Naive B cell (primary cell): ENCODE measurements around the gene BST2. TPM values are rescaled to one million over a fixed set of nuclear protein-coding genes. Genes with fewer than 3 reads are reported as not detected.

ENCODE experiments used
- ATAC-seq, 2 donors: fragments of 150-1000 bp; cut with Tn5 transposase; 2 replicates each; pipeline ENCODE4 v1.10.0; 2021; ENCODE audit warnings: low read depth in 2 of 2, mild to moderate bottlenecking in 2 of 2, moderate library complexity in 2 of 2
- DNase-seq: peaks from one replicate; pipeline ENCODE4 v3.0.0; 2022
- H3K27ac Mint-ChIP-seq, 6 donors: one replicate each; pipeline ENCODE4 v1.8.0; 2020 to 2022; ENCODE audit warnings: mild to moderate bottlenecking in 6 of 6, mixed read lengths in 6 of 6, moderate library complexity in 5 of 6, inconsistent platforms in 2 of 6
- H3K27me3 Mint-ChIP-seq, 3 donors: one replicate each; pipeline ENCODE4 v1.8.0; 2021 to 2022; ENCODE audit warnings: mixed read lengths in 3 of 3, mild to moderate bottlenecking in 1 of 3
- H3K36me3 Mint-ChIP-seq, 2 donors: one replicate each; pipeline ENCODE4 v1.8.0; 2020 to 2022; ENCODE audit warnings: mixed read lengths in 2 of 2, inconsistent platforms in 1 of 2, mild to moderate bottlenecking in 1 of 2
- H3K4me1 Mint-ChIP-seq, 3 donors: one replicate each; pipeline ENCODE4 v1.8.0; 2020 to 2022; ENCODE audit warnings: mixed read lengths in 3 of 3, inconsistent platforms in 1 of 3, mild to moderate bottlenecking in 1 of 3, moderate library complexity in 1 of 3
- H3K4me3 Mint-ChIP-seq, 8 donors: one replicate each; pipeline ENCODE4 v1.8.0; 2020 to 2022; ENCODE audit warnings: mild to moderate bottlenecking in 8 of 8, mixed read lengths in 8 of 8, moderate library complexity in 8 of 8, inconsistent platforms in 2 of 8
- H3K9me3 Mint-ChIP-seq, 7 donors: one replicate each; pipeline ENCODE4 v1.8.0; 2020 to 2022; ENCODE audit warnings: mixed read lengths in 7 of 7, mild to moderate bottlenecking in 5 of 7, inconsistent platforms in 2 of 7, moderate library complexity in 1 of 7
- polyA plus RNA-seq, 6 donors: library from polyadenylated mRNA; unstranded; fragments of 300-500 nt; fragmentation: Illumina TruSeq; gene quantifications; one replicate each; pipeline ENCODE4 v1.2.3, GENCODE V29; 2021; ENCODE audit warnings: low read depth in 6 of 6

Gene BST2, protein sequence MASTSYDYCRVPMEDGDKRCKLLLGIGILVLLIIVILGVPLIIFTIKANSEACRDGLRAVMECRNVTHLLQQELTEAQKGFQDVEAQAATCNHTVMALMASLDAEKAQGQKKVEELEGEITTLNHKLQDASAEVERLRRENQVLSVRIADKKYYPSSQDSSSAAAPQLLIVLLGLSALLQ
- 100 to 1,000 TPM; 131 to 189 (median 163) TPM for polyA plus RNA-seq

DNA sequence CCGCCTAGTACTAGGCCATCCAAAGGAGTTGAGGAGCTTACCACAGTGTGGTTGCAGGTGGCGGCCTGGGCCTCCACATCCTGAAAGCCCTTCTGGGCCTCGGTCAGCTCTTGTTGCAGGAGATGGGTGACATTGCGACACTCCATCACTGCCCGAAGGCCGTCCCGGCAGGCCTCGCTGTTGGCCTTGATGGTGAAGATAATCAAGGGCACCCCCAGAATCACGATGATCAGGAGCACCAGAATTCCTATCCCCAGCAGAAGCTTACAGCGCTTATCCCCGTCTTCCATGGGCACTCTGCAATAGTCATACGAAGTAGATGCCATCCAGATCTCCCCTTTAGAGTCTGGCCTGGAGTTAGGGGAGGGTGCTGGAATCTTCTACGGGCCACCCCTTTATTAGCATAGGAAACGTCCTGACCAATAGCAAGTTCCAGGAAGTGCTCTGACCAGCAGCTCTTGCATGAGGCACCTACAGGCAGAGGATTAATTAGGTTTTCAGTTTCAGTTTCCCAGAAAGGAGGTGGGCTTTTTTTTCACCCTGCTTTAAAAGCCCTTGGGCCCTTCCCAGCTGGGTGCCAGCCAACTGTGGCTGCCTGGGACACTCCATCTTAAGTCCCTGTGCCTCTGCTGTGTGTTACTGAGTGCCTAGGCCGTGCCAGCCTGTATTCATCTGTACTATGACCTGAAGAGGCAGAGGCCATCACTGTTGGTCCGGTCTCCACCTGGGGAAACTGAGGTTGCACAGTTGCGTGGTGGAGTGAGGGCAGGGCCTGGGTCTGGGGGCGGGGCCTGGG is at the start of gene BST2:
BST2 (minus strand) TSS at position 381 of the 796 bp plus-strand sequence; CDS start at position 326, 55 bp downstream.
- peak within 1 kb of the TSS; percentile 83 to 97 (median 94) for H3K27ac Mint-ChIP-seq
- H3K27me3 Mint-ChIP-seq: no peaks in the 10 kb centered on the region
- DNase-seq: peak; percentile 68
- peak; percentile 92 for ATAC-seq
- peaks cover 37 to 52% (median 39%) of the 10 kb centered on the region in 3 donors for H3K4me1 Mint-ChIP-seq
- peak within 1 kb of the TSS; percentile 85 to 100 (median 96) for H3K4me3 Mint-ChIP-seq
- no peaks in the 10 kb centered on the region for H3K9me3 Mint-ChIP-seq
- H3K36me3 Mint-ChIP-seq: no peaks in the 10 kb centered on the region

DNA sequence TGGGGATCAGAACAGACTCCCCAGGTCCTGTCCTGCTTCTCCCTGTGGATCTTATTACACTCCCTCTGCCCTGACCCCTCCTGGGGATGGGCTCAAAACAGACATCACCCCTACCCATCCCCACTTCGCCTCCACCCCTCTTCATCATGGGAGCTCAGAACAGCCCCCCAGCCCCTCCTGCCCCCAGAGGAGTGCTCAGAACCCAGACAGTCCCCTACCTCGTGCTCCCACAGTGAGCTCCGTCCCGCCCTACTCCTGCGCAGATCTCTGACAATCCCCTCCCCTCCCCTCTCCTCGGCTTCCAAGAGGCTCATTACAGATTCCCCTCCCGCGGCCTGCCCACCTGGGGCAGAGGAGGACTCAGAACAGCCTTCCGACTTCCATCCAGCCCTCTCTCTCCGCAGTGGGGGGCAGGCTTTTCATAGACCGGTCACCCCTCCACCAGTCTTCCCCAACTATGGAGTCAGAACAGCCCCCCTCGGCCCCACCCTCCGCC is 49.2 kb upstream of the BST2 start:
- H3K9me3 Mint-ChIP-seq: peaks cover 0 to 4% (median 0%) of the 10 kb centered on the region in 7 donors
- H3K4me3 Mint-ChIP-seq: no peak overlapping the region
- DNase-seq (no peak), ATAC-seq (no peak)
- no peaks in the 10 kb centered on the region for H3K36me3 Mint-ChIP-seq
- peaks cover 44 to 80% (median 48%) of the 10 kb centered on the region in 3 donors for H3K27me3 Mint-ChIP-seq
- H3K27ac Mint-ChIP-seq: no peak overlapping the region
- peaks cover 10 to 17% (median 15%) of the 10 kb centered on the region in 3 donors for H3K4me1 Mint-ChIP-seq

DNA sequence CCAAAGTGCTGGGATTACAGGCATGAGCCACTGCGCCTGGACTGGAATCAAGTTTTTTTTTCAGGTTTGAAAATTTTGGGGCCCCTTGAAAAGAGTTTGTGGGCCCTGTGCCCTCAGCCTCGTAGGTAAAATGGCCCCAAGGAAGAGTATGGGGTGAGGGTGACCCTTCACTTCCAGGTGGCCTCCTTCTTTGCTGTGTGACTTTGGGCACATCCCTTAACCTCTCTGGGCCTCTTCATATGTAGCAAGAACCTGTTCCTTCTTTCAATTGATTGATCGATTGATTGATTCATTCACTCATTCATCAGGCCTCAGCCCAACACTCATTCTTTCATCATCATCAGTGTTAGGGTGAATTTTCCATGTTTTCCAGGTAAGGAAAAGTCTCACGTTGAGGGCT is 46.4 kb upstream of the BST2 start:
- Mint-ChIP-seq H3K4me1 (peaks cover 10 to 17% (median 15%) of the 10 kb centered on the region in 3 donors), H3K4me3 (no peak overlapping the region), H3K36me3 (no peaks in the 10 kb centered on the region), H3K27me3 (peaks cover 35 to 73% (median 46%) of the 10 kb centered on the region in 3 donors), H3K27ac (no peak overlapping the region), H3K9me3 (peaks cover 0 to 5% (median 0%) of the 10 kb centered on the region in 7 donors)
- DNase-seq (no peak), ATAC-seq (no peak)

DNA sequence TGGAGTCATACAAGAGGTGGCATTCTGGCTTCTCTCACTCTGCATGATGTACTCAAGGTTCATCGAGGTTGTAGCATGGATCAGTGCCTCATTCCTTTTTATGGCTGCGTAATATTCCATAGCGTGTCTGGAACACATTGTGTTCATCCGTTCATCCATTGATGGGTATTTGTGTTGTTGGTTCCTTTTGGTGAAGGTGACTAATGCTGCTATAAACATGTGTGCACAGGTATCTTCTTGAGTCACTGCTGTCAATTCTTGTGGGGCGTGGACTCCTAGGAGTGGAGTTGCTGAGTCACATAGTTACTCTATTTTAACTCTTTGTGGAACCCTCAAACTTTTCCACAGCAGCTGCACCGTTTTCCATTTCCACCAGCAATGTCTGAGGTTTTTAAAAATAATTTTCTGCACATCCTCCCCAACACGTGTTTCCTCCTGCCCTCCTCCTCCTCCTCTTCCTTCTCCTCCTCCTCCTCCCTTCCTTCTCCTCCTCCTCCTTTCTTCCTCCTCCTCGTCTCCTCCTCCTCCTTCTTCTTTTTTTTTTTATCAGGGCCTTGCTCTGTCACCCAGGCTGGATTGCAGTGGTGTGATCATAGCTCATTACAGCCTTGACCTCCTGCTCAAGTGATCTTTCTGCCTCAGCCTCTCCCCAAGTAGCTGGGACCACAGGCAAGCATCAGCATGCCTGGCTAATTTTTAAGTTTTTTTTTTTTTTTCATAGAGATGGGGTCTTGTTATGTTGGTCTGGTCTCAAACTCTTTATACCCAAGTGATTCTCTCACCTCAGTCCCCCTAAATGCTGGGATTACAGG is 45.0 kb upstream of the BST2 start:
- DNase-seq (no peak), ATAC-seq (no peak)
- H3K4me1 Mint-ChIP-seq: peaks cover 10 to 12% (median 12%) of the 10 kb centered on the region in 3 donors
- H3K36me3 Mint-ChIP-seq: no peaks in the 10 kb centered on the region
- peaks cover 28 to 60% (median 38%) of the 10 kb centered on the region in 3 donors for H3K27me3 Mint-ChIP-seq
- peaks cover 0 to 5% (median 0%) of the 10 kb centered on the region in 7 donors for H3K9me3 Mint-ChIP-seq
- H3K4me3 Mint-ChIP-seq: peak overlapping the region in 5 of 8 donors; percentile 23 to 74 (median 25)
- peak overlapping the region in 1 of 6 donors; percentile 20 for H3K27ac Mint-ChIP-seq

DNA sequence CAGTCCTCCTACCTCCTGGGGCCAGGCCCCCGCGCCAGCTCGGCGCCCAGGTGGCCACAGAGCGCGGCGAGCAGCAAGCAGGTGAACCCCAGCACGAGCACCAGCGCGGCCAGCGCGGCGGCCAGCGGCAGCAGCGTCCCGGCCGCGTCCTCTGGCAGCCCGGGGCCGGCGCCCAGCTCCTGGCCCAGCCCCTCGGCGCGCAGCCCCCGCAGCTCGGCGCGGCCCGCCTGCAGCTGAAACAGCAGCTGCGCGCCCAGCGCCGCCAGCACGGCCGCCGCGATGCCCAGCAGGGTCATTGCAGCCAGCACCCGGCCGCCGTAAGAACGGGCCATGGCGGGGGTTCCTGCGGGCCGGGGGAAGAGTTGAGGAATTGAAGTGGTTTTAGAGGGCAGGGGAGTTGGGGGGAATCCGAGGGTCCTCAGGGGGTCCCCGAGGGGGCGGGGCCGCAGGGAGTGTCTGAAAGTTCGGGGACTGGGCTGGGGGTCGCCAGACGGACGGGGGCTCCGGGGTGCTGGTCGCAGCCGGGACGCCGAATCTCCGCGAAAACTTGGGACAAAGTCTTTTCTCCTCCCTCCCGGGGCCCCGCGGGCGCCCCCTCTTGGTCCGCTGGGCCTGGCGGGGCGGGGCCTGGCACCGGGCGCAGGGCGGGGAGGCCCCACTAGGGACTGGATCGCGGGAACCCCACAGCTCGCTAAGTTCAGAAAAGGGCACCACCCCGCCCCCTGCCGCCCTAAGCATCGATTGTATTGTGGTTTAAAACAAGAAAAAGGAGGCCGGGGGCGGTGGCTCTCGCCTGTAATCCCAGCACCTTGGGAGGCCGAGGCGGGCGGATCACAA is 42.9 kb upstream of the BST2 start, which contains the start of gene TMEM221:
TMEM221 (minus strand) TSS at position 538 of the 837 bp plus-strand sequence; CDS start at position 332, 206 bp downstream.
- Mint-ChIP-seq H3K27me3 (peaks cover 17 to 40% (median 22%) of the 10 kb centered on the region in 3 donors), H3K36me3 (no peaks in the 10 kb centered on the region), H3K4me1 (peaks cover 7 to 8% (median 8%) of the 10 kb centered on the region in 3 donors), H3K4me3 (peak within 1 kb of the TSS in 7 of 8 donors; percentile 19 to 77 (median 56)), H3K27ac (peak within 1 kb of the TSS in 1 of 6 donors; percentile 15), H3K9me3 (peaks cover 0 to 5% (median 0%) of the 10 kb centered on the region in 7 donors)
- peak; percentile 92 to 93 for ATAC-seq
- DNase-seq: peak; percentile 46

DNA sequence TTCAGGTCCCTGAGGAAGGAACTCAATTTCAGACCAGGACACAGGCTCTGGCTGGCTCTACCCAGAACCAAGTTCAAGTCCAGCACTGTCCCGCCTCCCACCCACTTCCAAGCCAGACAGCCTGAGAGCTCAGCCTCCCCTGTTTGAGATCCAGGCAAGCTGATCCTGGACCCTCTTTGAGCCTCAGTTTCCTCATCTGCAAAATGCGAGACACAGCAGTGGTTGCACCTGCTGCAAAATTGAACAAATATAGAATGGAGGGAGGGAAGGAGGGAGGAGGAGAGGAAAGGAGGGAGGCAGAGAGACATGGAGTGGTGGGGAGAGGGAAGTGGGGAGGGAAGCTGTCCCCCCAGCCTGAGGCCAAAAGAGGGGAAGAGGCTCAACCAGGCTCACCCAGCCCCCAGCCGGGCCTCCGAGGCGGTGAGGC is 42.3 kb upstream of the BST2 start:
- Mint-ChIP-seq H3K27me3 (peaks cover 14 to 37% (median 19%) of the 10 kb centered on the region in 3 donors), H3K4me1 (peaks cover 5% of the 10 kb centered on the region in 3 donors), H3K9me3 (peaks cover 0 to 5% (median 0%) of the 10 kb centered on the region in 7 donors), H3K4me3 (peak overlapping the region in 6 of 8 donors; percentile 10 to 69 (median 52)), H3K27ac (no peak overlapping the region), H3K36me3 (no peaks in the 10 kb centered on the region)
- DNase-seq (no peak), ATAC-seq (no peak)

DNA sequence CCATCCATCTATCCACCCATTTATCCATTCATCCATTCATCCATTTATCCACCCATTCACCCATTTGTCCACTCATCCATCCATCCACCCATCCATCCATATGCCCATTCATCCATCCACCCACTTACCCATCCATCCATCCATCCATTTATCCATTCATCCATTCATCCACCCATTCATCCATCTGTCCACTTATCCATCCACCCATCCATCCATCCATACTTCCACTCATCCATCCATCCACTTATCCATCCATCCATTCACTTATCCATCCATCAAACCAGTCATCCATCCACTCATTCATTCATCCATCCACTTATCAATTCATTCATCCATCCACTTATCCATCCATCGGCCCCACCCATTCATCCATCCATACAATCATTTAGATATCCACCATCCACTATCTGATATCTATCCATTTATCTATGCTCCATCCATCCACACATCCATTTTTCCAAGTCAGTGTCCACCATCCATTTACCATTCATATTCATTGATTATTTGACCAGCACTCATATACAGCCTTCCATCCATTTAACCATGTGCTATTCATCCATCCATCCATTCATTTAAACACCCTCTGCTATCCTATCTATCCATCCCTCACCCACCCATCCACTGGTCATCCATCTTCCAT is 40.2 kb upstream of the BST2 start:
- no peak for DNase-seq
- Mint-ChIP-seq H3K36me3 (no peaks in the 10 kb centered on the region), H3K4me1 (peaks cover 5% of the 10 kb centered on the region in 3 donors), H3K4me3 (no peak overlapping the region), H3K27me3 (peaks cover 8 to 19% (median 18%) of the 10 kb centered on the region in 3 donors), H3K9me3 (peaks cover 0 to 9% (median 5%) of the 10 kb centered on the region in 7 donors), H3K27ac (no peak overlapping the region)
- no peak for ATAC-seq

DNA sequence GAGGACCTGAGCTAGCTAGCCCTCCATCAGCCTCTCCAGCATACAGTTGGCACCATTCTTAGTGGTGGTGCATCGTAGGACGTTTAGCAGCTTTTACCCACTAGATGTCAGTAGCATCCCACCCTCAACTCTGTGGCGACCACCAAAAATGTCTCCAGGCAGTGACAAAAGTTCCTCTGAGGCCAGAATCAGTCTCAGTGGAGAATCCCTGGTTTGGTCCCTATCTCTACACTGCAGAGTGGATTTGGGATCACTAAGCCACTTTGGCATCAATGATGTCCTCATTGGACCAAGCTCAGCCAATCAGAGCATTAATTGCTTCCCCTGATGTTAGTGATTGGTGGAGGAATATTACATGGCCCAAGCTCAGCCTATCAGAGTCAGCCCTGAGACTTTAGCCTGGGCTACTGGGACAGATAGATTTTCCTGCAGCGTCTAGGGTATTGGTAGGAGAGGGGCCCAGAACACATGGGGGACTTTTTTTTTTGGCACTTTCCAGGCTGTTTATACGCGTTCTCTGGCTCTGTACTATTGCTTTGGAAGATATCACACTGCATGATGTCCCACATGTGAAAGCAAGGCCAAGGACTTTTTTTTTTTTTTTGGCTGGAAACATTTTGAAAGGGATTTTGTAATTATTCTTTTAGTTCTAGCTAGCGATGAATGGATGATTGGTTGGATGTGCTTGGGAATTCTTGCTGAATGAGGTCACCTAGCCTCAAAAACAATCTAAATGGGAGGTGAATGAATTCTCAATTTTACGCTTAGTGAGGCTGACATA is 36.0 kb upstream of the BST2 start:
- no peaks in the 10 kb centered on the region for H3K36me3 Mint-ChIP-seq
- peaks cover 0 to 9% (median 5%) of the 10 kb centered on the region in 7 donors for H3K9me3 Mint-ChIP-seq
- H3K27ac Mint-ChIP-seq: peak overlapping the region in 2 of 6 donors; percentile 42 to 44
- peaks cover 0 to 5% (median 0%) of the 10 kb centered on the region in 3 donors for H3K27me3 Mint-ChIP-seq
- H3K4me1 Mint-ChIP-seq: no peaks in the 10 kb centered on the region
- DNase-seq: no peak
- peak; percentile 34 to 55 for ATAC-seq
- no peak overlapping the region for H3K4me3 Mint-ChIP-seq

DNA sequence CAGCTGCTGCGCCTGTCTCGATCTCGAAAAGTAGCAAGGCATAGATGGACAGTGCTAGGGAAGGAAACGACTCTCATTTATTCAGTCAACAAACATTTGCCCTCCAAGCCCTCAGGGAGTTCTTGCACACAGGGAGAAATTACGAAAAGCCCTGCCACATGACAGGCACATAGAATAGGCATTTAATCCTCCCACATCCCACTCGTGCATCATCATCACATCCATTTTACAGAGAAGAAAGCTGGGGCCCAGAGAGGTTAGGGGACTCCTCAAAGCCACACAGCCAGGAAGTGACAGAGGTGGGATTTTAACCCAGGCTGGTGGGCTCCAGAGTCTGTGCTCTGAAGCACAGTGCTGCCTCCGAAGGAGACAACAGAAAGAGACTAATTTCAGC is 31.4 kb upstream of the BST2 start:
- Mint-ChIP-seq H3K27me3 (peaks cover 0 to 5% (median 0%) of the 10 kb centered on the region in 3 donors), H3K27ac (no peak overlapping the region), H3K36me3 (no peaks in the 10 kb centered on the region), H3K4me3 (peak overlapping the region in 1 of 8 donors; percentile 53), H3K9me3 (peaks cover 0 to 8% (median 5%) of the 10 kb centered on the region in 7 donors), H3K4me1 (no peaks in the 10 kb centered on the region)
- DNase-seq (no peak), ATAC-seq (no peak)

DNA sequence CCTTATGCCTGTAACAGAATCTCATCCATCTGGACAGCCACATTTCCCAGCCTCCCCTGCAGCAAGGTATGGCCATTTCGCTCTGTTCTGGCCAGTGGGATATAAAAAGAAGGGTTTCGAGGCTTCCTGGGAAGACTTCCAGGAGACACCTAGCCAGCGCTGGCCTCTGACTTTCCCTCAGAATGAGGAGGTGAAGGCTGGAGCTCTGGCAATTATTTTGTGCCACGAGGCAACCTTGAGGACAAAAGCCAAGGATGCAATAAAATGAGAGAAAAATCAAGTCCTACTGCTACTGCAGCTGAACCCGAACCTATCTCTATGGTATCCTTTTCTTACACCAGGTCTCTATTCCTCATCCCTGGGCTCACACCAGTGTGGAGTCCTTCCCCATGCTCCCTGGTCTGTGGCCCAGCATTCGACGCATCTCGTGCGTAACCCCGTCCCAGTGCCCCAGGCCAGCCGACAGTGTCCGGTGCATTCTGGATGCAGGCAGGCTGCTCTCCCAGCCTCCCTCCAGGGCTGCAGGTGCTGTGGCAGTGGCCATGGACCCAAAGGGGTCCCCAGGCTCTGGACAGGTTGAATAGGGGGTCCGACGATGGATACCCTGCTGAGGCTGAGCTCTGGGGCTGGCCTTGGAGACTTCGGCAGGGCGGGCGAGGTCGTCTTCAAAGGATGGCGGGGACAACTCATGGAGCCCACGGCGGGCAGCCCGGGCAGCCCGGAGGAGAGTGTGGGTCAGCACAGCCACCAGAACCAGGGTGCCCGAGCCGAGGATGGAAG is 30.9 kb upstream of the BST2 start:
- DNase-seq (no peak), ATAC-seq (no peak)
- Mint-ChIP-seq H3K4me1 (no peaks in the 10 kb centered on the region), H3K27ac (no peak overlapping the region), H3K9me3 (peaks cover 0 to 2% (median 1%) of the 10 kb centered on the region in 7 donors), H3K4me3 (no peak overlapping the region), H3K27me3 (peaks cover 0 to 5% (median 0%) of the 10 kb centered on the region in 3 donors), H3K36me3 (no peaks in the 10 kb centered on the region)
